ENCODE measurements around the gene RABIF. TPM values are rescaled to one million over a fixed set of nuclear protein-coding genes. Genes with fewer than 3 reads are reported as not detected.

The RABIF gene
- total and polyA plus RNA-seq, 10 of the 15 experiments (the other 5 are each of a cell fraction or from before 2014, with no cell fraction given) = 4.7 to 18.2 (median 8.8) TPM

DNA sequence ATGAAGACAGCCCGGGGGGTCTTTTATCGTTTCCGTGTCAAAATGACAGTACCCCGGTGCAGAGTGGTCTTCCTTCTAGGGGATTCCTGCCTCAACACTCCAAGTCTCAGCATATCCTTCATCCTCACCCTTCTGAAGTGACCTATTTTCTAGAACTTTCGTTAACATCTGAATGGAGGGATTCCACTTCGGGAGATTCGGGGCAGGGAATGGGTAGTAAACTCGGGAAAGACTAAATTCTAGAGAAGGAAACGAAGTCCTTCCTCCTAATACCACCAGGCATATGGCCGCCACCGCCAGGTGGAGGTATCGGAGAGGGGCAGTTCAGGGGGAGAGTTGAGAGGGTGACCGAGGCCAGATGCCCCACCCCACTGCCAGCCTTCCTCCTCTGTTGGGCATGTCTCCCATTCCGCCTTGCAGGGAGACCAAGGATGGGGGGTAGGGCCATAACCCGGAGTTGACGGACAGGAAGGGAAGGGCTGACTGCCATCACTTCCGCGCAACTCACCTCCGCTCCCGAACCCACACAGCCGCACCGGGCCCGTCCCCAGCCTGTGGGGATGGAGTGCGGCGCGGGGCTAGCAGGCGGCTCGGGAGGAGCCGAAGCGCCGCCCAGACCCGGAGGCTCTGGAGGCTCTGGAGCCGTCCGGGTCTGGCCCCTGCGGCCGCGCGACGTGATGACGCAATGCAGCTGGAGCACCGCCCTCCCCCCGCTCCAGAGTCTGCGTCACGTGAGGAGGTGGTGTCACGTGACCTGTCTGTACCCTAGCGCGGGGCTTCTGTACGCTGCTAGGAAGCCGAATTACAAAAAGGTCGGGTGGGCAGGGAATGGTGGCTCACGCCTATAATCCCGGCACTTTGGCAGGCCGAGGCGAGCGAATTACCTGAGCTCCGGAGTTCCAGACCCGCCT is 37.9 kb upstream of the RABIF start, which contains the start of gene KLHL12 (continued):
- TF ChIP-seq, protein P1, sequence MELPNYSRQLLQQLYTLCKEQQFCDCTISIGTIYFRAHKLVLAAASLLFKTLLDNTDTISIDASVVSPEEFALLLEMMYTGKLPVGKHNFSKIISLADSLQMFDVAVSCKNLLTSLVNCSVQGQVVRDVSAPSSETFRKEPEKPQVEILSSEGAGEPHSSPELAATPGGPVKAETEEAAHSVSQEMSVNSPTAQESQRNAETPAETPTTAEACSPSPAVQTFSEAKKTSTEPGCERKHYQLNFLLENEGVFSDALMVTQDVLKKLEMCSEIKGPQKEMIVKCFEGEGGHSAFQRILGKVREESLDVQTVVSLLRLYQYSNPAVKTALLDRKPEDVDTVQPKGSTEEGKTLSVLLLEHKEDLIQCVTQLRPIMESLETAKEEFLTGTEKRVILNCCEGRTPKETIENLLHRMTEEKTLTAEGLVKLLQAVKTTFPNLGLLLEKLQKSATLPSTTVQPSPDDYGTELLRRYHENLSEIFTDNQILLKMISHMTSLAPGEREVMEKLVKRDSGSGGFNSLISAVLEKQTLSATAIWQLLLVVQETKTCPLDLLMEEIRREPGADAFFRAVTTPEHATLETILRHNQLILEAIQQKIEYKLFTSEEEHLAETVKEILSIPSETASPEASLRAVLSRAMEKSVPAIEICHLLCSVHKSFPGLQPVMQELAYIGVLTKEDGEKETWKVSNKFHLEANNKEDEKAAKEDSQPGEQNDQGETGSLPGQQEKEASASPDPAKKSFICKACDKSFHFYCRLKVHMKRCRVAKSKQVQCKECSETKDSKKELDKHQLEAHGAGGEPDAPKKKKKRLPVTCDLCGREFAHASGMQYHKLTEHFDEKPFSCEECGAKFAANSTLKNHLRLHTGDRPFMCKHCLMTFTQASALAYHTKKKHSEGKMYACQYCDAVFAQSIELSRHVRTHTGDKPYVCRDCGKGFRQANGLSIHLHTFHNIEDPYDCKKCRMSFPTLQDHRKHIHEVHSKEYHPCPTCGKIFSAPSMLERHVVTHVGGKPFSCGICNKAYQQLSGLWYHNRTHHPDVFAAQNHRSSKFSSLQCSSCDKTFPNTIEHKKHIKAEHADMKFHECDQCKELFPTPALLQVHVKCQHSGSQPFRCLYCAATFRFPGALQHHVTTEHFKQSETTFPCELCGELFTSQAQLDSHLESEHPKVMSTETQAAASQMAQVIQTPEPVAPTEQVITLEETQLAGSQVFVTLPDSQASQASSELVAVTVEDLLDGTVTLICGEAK (IDR thresholded peaks at IDR 0.05; ENCODE audit: borderline replicate concordance) = no peak; the same call in 1 of the 2 replicates
- TF ChIP-seq, protein P2, sequence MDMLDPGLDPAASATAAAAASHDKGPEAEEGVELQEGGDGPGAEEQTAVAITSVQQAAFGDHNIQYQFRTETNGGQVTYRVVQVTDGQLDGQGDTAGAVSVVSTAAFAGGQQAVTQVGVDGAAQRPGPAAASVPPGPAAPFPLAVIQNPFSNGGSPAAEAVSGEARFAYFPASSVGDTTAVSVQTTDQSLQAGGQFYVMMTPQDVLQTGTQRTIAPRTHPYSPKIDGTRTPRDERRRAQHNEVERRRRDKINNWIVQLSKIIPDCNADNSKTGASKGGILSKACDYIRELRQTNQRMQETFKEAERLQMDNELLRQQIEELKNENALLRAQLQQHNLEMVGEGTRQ (IDR thresholded peaks at IDR 0.05; ENCODE audit: borderline replicate concordance, low read depth, low read length) = peak; percentile 100
- 0 out of 2 replicates have a peak, but pooled peaks have one; percentile 16 for TF ChIP-seq ZNF24 (IDR thresholded peaks at IDR 0.05)
- TF ChIP-seq MEF2A (IDR thresholded peaks at IDR 0.05; ENCODE audit: insufficient read depth, low read depth, low read length) = no peak
- no peak; the same call in none of the 2 replicates for TF ChIP-seq MXI1 (IDR thresholded peaks at IDR 0.05; ENCODE audit: low read depth, low read length)
- no peak for TF ChIP-seq SPI1 (IDR thresholded peaks at IDR 0.05; ENCODE audit: borderline replicate concordance, insufficient read depth, low read depth, low read length)
- TF ChIP-seq, protein P3, sequence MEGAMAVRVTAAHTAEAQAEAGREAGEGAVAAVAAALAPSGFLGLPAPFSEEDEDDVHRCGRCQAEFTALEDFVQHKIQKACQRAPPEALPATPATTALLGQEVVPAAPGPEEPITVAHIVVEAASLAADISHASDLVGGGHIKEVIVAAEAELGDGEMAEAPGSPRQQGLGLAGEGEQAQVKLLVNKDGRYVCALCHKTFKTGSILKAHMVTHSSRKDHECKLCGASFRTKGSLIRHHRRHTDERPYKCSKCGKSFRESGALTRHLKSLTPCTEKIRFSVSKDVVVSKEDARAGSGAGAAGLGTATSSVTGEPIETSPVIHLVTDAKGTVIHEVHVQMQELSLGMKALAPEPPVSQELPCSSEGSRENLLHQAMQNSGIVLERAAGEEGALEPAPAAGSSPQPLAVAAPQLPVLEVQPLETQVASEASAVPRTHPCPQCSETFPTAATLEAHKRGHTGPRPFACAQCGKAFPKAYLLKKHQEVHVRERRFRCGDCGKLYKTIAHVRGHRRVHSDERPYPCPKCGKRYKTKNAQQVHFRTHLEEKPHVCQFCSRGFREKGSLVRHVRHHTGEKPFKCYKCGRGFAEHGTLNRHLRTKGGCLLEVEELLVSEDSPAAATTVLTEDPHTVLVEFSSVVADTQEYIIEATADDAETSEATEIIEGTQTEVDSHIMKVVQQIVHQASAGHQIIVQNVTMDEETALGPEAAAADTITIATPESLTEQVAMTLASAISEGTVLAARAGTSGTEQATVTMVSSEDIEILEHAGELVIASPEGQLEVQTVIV (IDR thresholded peaks at IDR 0.05; ENCODE audit: borderline replicate concordance, partially characterized antibody) = no peak
- TF ChIP-seq SREBF2 (IDR thresholded peaks at IDR 0.05; ENCODE audit: low read length) = no peak
- TF ChIP-seq LARP7 (IDR thresholded peaks at IDR 0.05) = peak; percentile 97
- TF ChIP-seq RELA (IDR thresholded peaks at IDR 0.05; ENCODE audit: borderline replicate concordance, partially characterized antibody) = peak; percentile 98
- TF ChIP-seq MYC (IDR thresholded peaks at IDR 0.05; ENCODE audit: insufficient read depth, insufficient read length, insufficient replicate concordance, low read length, severe bottlenecking) = no peak
- TF ChIP-seq NR2C1 (IDR thresholded peaks at IDR 0.05) = peak; percentile 51
- TF ChIP-seq RFX5 (IDR thresholded peaks at IDR 0.05; ENCODE audit: low read depth, low read length) = 0 out of 2 replicates have a peak, but pooled peaks have one; percentile 45
- no peak for TF ChIP-seq BRCA1 (IDR thresholded peaks at IDR 0.05; ENCODE audit: low read depth, low read length)
- TF ChIP-seq, protein P4, sequence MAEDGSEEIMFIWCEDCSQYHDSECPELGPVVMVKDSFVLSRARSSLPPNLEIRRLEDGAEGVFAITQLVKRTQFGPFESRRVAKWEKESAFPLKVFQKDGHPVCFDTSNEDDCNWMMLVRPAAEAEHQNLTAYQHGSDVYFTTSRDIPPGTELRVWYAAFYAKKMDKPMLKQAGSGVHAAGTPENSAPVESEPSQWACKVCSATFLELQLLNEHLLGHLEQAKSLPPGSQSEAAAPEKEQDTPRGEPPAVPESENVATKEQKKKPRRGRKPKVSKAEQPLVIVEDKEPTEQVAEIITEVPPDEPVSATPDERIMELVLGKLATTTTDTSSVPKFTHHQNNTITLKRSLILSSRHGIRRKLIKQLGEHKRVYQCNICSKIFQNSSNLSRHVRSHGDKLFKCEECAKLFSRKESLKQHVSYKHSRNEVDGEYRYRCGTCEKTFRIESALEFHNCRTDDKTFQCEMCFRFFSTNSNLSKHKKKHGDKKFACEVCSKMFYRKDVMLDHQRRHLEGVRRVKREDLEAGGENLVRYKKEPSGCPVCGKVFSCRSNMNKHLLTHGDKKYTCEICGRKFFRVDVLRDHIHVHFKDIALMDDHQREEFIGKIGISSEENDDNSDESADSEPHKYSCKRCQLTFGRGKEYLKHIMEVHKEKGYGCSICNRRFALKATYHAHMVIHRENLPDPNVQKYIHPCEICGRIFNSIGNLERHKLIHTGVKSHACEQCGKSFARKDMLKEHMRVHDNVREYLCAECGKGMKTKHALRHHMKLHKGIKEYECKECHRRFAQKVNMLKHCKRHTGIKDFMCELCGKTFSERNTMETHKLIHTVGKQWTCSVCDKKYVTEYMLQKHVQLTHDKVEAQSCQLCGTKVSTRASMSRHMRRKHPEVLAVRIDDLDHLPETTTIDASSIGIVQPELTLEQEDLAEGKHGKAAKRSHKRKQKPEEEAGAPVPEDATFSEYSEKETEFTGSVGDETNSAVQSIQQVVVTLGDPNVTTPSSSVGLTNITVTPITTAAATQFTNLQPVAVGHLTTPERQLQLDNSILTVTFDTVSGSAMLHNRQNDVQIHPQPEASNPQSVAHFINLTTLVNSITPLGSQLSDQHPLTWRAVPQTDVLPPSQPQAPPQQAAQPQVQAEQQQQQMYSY (CRISPR knock-in tag; IDR thresholded peaks at IDR 0.05) = peak; percentile 96
- TF ChIP-seq CEBPB (IDR thresholded peaks at IDR 0.05; ENCODE audit: borderline replicate concordance in 1 of 2, low read depth in 2 of 2, low read length in 2 of 2) = peak in 1 of 2 experiments; percentile 92; a peak in 2 of 4 replicates
- no peak for TF ChIP-seq ZNF274 (IDR thresholded peaks at IDR 0.05; ENCODE audit: insufficient read depth, insufficient read length)

Data from GM12878 (cell line).